GM19463 (cell line): Measurements from ENCODE around the gene KIAA1586.
"Not testable (repeated sequence)": the region's sequence is repeated elsewhere in the genome, so short reads cannot be mapped to it uniquely, and the experiment has no call there.

Experiments
- ATAC-seq: cut with Tn5 transposase; IDR thresholded peaks from one replicate; pipeline ENCODE4 v1.9.1; 2021; ENCODE audit warnings: mild to moderate bottlenecking, moderate library complexity; ENCODE audit not compliant: unreplicated experiment

Gene KIAA1586

GRCh38 chr6:57044061-57044460 lies 2.4 kb upstream of the KIAA1586 start:
- not testable (repeated sequence) for ATAC-seq

- no peak for ATAC-seq
These were observed 1.9 kb upstream of the KIAA1586 start for GRCh38 chr6:57044568-57044967.

GRCh38 chr6:57047257-57047585 lies 728 bp downstream of the KIAA1586 start:
- ATAC-seq, result peak; percentile 16

- ATAC-seq, result not testable (repeated sequence)
These were observed 1.4 kb downstream of the KIAA1586 start for GRCh38 chr6:57047859-57048258.

- ATAC-seq, result no peak
These were observed 2.1 kb downstream of the KIAA1586 start for GRCh38 chr6:57048577-57048976.

- no peak for ATAC-seq
These were observed 17.4 kb downstream of the KIAA1586 start for GRCh38 chr6:57063847-57064246.

GRCh38 chr6:57064809-57065208 lies 18.3 kb downstream of the KIAA1586 start:
- ATAC-seq, result no peak

GRCh38 chr6:57068061-57068460 lies 21.6 kb downstream of the KIAA1586 start:
- ATAC-seq, result no peak

GRCh38 chr6:57069228-57069627 lies 22.7 kb downstream of the KIAA1586 start:
- no peak for ATAC-seq

- no peak for ATAC-seq
These were observed 23.4 kb downstream of the KIAA1586 start for GRCh38 chr6:57069920-57070331.

- ATAC-seq, result no peak
These were observed 25.6 kb downstream of the KIAA1586 start for GRCh38 chr6:57072108-57072507.

GRCh38 chr6:57074383-57074782 lies 27.9 kb downstream of the KIAA1586 start:
- no peak for ATAC-seq

GRCh38 chr6:57075092-57075491 lies 28.6 kb downstream of the KIAA1586 start:
- ATAC-seq, result no peak

GRCh38 chr6:57078531-57079207 lies 32.2 kb downstream of the KIAA1586 start:
- ATAC-seq, result no peak

- no peak for ATAC-seq
These were observed 39.0 kb downstream of the KIAA1586 start for GRCh38 chr6:57085471-57085870.

- no peak for ATAC-seq
These were observed 40.4 kb downstream of the KIAA1586 start for GRCh38 chr6:57086843-57087242.

- ATAC-seq, result no peak
These were observed 41.4 kb downstream of the KIAA1586 start for GRCh38 chr6:57087916-57088315.

- no peak for ATAC-seq
These were observed 42.8 kb downstream of the KIAA1586 start for GRCh38 chr6:57089265-57089664.

GRCh38 chr6:57089687-57090457 lies 43.4 kb downstream of the KIAA1586 start, which contains the start of gene ZNF451:
TSS of gene ZNF451 (plus strand) at chr6:57090188. CDS start at chr6:57090254, 66 bp downstream.
- ATAC-seq, result peak; percentile 85

GRCh38 chr6:57090458-57091067 lies 44.1 kb downstream of the KIAA1586 start:
- ATAC-seq, result peak; percentile 5

GRCh38 chr6:57091375-57091774 lies 44.9 kb downstream of the KIAA1586 start:
- not testable (repeated sequence) for ATAC-seq

GRCh38 chr6:57094689-57095088 lies 48.2 kb downstream of the KIAA1586 start:
- ATAC-seq, result no peak
